Mesenchymal stem cell (in vitro differentiated cells and primary cell): ENCODE data around the gene GAB3.

Experiments
- DNase-seq: peaks from one replicate; pipeline ENCODE4 v3.0.0-alpha.2; 2013
- H2AFZ ChIP-seq: one replicate; pipeline ENCODE4 v1.6.1; 2013; ENCODE audit warnings: low read depth, mild to moderate bottlenecking, control low read depth, inconsistent platforms, low read length, moderate library complexity
- H2AK5ac ChIP-seq: 2 replicates; pipeline ENCODE4 v1.6.1; 2013; ENCODE audit warnings: low read length, moderate library complexity, mild to moderate bottlenecking, inconsistent platforms; ENCODE audit not compliant: severe bottlenecking
- H2BK120ac ChIP-seq: one replicate; pipeline ENCODE4 v1.6.1; 2013; ENCODE audit warnings: low read depth, mild to moderate bottlenecking, inconsistent platforms, low read length, moderate library complexity
- H2BK12ac ChIP-seq, 2 experiments: one replicate each; pipeline ENCODE4 v1.6.1; 2013; ENCODE audit warnings: inconsistent platforms in 2 of 2, low read length in 2 of 2, mild to moderate bottlenecking in 2 of 2, moderate library complexity in 2 of 2, control low read depth in 1 of 2
- H2BK15ac ChIP-seq: one replicate; pipeline ENCODE4 v1.6.1; 2013; ENCODE audit warnings: mild to moderate bottlenecking, low read depth, inconsistent platforms; ENCODE audit not compliant: poor library complexity, severe bottlenecking
- H2BK5ac ChIP-seq: 2 replicates; pipeline ENCODE4 v1.6.1; 2013; ENCODE audit warnings: low read depth, mild to moderate bottlenecking, low read length, control low read depth, inconsistent platforms; ENCODE audit not compliant: poor library complexity, severe bottlenecking
- H3K14ac ChIP-seq, 2 experiments: one replicate each; pipeline ENCODE4 v1.6.1; 2013; ENCODE audit warnings: inconsistent platforms in 2 of 2, low read length in 2 of 2, control low read depth in 1 of 2, mild to moderate bottlenecking in 1 of 2, moderate library complexity in 1 of 2
- H3K18ac ChIP-seq, 2 experiments: one replicate each; pipeline ENCODE4 v1.6.1; 2013; ENCODE audit warnings: inconsistent platforms in 2 of 2, low read length in 2 of 2, control low read depth in 1 of 2, low read depth in 1 of 2, mild to moderate bottlenecking in 1 of 2
- H3K23ac ChIP-seq, 2 experiments: one replicate each; pipeline ENCODE4 v1.6.1; 2013; ENCODE audit warnings: inconsistent platforms in 2 of 2, low read length in 2 of 2, mild to moderate bottlenecking in 2 of 2, moderate library complexity in 2 of 2, control low read depth in 1 of 2
- H3K27ac ChIP-seq: 2 replicates; pipeline ENCODE4 v1.5.1; 2013; ENCODE audit warnings: mild to moderate bottlenecking, moderate library complexity, low read length, control low read depth, inconsistent platforms; ENCODE audit not compliant: poor library complexity, severe bottlenecking
- H3K27me3 ChIP-seq, 2 experiments: 2 replicates each; pipeline versions ENCODE4 v1.6.1 to v1.7.0; 2013; ENCODE audit warnings: low read length in 2 of 2, mild to moderate bottlenecking in 2 of 2, moderate library complexity in 2 of 2, control low read depth in 1 of 2, inconsistent platforms in 1 of 2; ENCODE audit not compliant: control insufficient read depth in 1 of 2, insufficient read depth in 1 of 2
- H3K36me3 ChIP-seq, 2 experiments: 2 replicates each; pipeline versions ENCODE4 v1.6.1 to v1.7.0; 2013; ENCODE audit warnings: low read length in 2 of 2, control low read depth in 1 of 2, inconsistent platforms in 1 of 2, low read depth in 1 of 2, mild to moderate bottlenecking in 1 of 2; ENCODE audit not compliant: insufficient read depth in 2 of 2, control insufficient read depth in 1 of 2
- H3K4ac ChIP-seq, 2 experiments: one replicate each; pipeline ENCODE4 v1.6.1; 2013; ENCODE audit warnings: inconsistent platforms in 2 of 2, low read length in 2 of 2, mild to moderate bottlenecking in 2 of 2, moderate library complexity in 2 of 2, control low read depth in 1 of 2, low read depth in 1 of 2
- H3K4me1 ChIP-seq: 2 replicates; pipeline ENCODE4 v1.6.1; 2013; ENCODE audit warnings: low read depth, low read length, control low read depth; ENCODE audit not compliant: control insufficient read depth, insufficient read depth
- H3K4me2 ChIP-seq: 2 replicates; pipeline ENCODE4 v1.6.1; 2013; ENCODE audit warnings: low read length, mild to moderate bottlenecking, inconsistent platforms; ENCODE audit not compliant: poor library complexity, severe bottlenecking
- H3K4me3 ChIP-seq, 2 experiments: 2 replicates each; pipeline versions ENCODE4 v1.5.1 to v1.7.0; 2013; ENCODE audit warnings: low read length in 2 of 2, mild to moderate bottlenecking in 2 of 2, control low read depth in 1 of 2, low read depth in 1 of 2; ENCODE audit not compliant: insufficient read depth in 1 of 2
- H3K79me1 ChIP-seq: replicated peaks from 2 replicates; pipeline ENCODE4 v1.6.1; 2013; ENCODE audit warnings: mild to moderate bottlenecking, control low read depth, low read length, inconsistent platforms; ENCODE audit not compliant: poor library complexity, severe bottlenecking
- H3K9ac ChIP-seq: 2 replicates; pipeline ENCODE4 v1.7.0; 2013; ENCODE audit warnings: mild to moderate bottlenecking, low read length, moderate library complexity
- H3K9me3 ChIP-seq: 2 replicates; pipeline ENCODE4 v1.7.0; 2013; ENCODE audit warnings: mild to moderate bottlenecking, low read length; ENCODE audit not compliant: control insufficient read depth
- H4K8ac ChIP-seq: one replicate; pipeline ENCODE4 v1.6.1; 2013; ENCODE audit warnings: inconsistent platforms, mild to moderate bottlenecking, low read length, moderate library complexity
- H4K91ac ChIP-seq: one replicate; pipeline ENCODE4 v1.6.1; 2013; ENCODE audit warnings: mild to moderate bottlenecking, low read length, inconsistent platforms
- WGBS: methylation state at CpG from one replicate; pipeline ENCODE4 v1.1.7; 2013; ENCODE audit warnings: mixed read lengths; 5-methylcytosine and 5-hydroxymethylcytosine counted together

GAB3 gene

GRCh38 chrX:154727418-154727817, 23.5 kb downstream of the GAB3 start:
- peak; percentile 56 for DNase-seq
- peak overlapping the region; percentile 15 for H4K91ac ChIP-seq
- H3K4me3 ChIP-seq = no peak overlapping the region
- peak overlapping the region; percentile 57 for H3K9ac ChIP-seq
- no peaks in the 10 kb centered on the region for H3K9me3 ChIP-seq
- no peak overlapping the region for H2BK120ac ChIP-seq
- peaks cover 0 to 4% of the 10 kb centered on the region in 2 experiments for H3K27me3 ChIP-seq
- H3K4me2 ChIP-seq = no peak overlapping the region
- peak overlapping the region; percentile 2 for H2AK5ac ChIP-seq
- no CpG with 5 or more reads among the region's 1 CpG for WGBS
- no peak overlapping the region for H3K14ac ChIP-seq
- no peak overlapping the region for H2BK15ac ChIP-seq
- no peak overlapping the region for H3K4ac ChIP-seq
- no peak overlapping the region for H2BK5ac ChIP-seq
- peak overlapping the region; percentile 84 for H3K27ac ChIP-seq
- no peaks in the 10 kb centered on the region for H3K36me3 ChIP-seq
- H2BK12ac ChIP-seq = no peak overlapping the region
- H3K4me1 ChIP-seq = peaks cover 12% of the 10 kb centered on the region
- no peaks in the 10 kb centered on the region for H3K79me1 ChIP-seq
- H2AFZ ChIP-seq = no peak overlapping the region
- H4K8ac ChIP-seq = no peak overlapping the region
- peak overlapping the region in 1 of 2 experiments; percentile 66 for H3K18ac ChIP-seq
- no peak overlapping the region for H3K23ac ChIP-seq

DNA sequence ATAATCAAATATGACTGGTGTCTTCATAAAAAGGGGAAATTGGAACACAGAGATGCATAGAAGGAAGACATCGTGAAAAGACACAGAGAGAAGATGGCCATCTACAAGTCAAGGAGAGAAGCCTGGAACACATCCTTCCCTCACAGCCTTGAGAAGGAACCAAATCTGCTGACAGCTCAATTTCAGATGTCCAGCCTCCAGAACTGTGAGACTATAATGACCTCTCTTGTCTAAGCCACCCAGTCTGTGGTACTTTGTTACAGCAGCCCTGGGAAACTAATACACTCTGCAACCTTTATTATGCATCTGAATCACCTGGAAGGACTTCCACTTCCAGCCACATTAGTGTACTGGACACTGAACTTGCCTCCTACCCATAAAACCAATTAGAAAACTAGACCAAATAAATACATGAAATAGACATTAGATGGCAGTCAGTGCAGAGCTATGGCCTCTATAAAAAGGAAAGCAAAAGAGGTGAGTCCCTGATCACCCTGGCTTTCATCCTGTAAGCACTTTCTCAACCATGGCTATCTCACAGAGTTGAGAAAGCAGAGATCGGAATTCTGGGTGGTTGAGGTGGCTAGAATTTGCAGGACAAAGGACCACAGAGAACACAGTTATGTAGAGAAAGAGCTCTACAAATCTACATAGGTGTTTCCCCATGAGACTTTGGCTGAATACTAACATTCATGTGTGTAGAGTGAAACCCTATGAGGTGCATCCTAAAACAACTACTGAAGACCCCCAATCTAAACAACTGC, 25.7 kb downstream of the GAB3 start:
- H3K18ac ChIP-seq = peak overlapping the region; percentile 24 to 33
- no peak overlapping the region for H2BK5ac ChIP-seq
- H3K23ac ChIP-seq = no peak overlapping the region
- 100% methylated on average over 1 of the region's 2 CpGs for whole genome bisulfite sequencing
- H3K4me2 ChIP-seq = no peak overlapping the region
- no peak overlapping the region for H2AFZ ChIP-seq
- H3K27me3 ChIP-seq = peaks cover 0 to 4% of the 10 kb centered on the region in 2 experiments
- H3K4ac ChIP-seq = no peak overlapping the region
- peaks cover 8% of the 10 kb centered on the region for H3K4me1 ChIP-seq
- peak overlapping the region in 1 of 2 experiments; percentile 18 for H2BK12ac ChIP-seq
- no peak overlapping the region for H3K14ac ChIP-seq
- no peak overlapping the region for H3K9ac ChIP-seq
- H3K36me3 ChIP-seq = no peaks in the 10 kb centered on the region
- no peak overlapping the region for H2BK15ac ChIP-seq
- H3K27ac ChIP-seq = no peak overlapping the region
- H4K8ac ChIP-seq = no peak overlapping the region
- DNase-seq = no peak
- H3K4me3 ChIP-seq = no peak overlapping the region
- no peaks in the 10 kb centered on the region for H3K79me1 ChIP-seq
- no peak overlapping the region for H2AK5ac ChIP-seq
- no peak overlapping the region for H4K91ac ChIP-seq
- H2BK120ac ChIP-seq = no peak overlapping the region
- peaks cover 14% of the 10 kb centered on the region for H3K9me3 ChIP-seq

DNA sequence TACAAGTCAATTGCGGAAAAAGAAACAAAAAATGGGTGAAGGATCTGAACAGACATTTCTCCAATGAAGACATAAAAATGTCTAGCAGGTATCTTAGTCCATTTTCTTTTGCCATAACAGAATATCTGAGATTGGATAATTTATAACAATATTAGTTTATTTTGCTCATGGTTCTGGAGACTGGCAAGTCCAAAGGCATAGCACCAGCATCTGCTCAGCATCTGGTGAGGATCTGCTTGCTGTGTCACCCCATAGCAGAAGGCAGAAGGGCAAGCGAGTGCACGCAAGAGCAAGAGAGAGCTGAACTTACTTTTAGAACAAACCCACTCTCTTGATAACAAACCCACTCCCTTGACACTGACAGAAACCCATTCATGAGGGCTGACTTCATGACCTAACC, 29.7 kb downstream of the GAB3 start:
- no peak overlapping the region for H3K4me3 ChIP-seq
- no peak overlapping the region for H3K27ac ChIP-seq
- peak overlapping the region in 1 of 2 experiments; percentile 24 for H3K18ac ChIP-seq
- H3K14ac ChIP-seq = no peak overlapping the region
- no peaks in the 10 kb centered on the region for H3K4me1 ChIP-seq
- WGBS = 96% methylated on average over 2 of the region's 3 CpGs
- H3K9ac ChIP-seq = no peak overlapping the region
- no peak overlapping the region for H2BK12ac ChIP-seq
- no peak overlapping the region for H4K8ac ChIP-seq
- no peak overlapping the region for H3K4ac ChIP-seq
- no peak overlapping the region for H2BK120ac ChIP-seq
- no peak overlapping the region for H2AK5ac ChIP-seq
- DNase-seq = no peak
- no peak overlapping the region for H2BK15ac ChIP-seq
- no peak overlapping the region for H2AFZ ChIP-seq
- H3K4me2 ChIP-seq = no peak overlapping the region
- no peaks in the 10 kb centered on the region for H3K79me1 ChIP-seq
- no peak overlapping the region for H4K91ac ChIP-seq
- peaks cover 0 to 4% of the 10 kb centered on the region in 2 experiments for H3K27me3 ChIP-seq
- H3K36me3 ChIP-seq = no peaks in the 10 kb centered on the region
- peaks cover 14% of the 10 kb centered on the region for H3K9me3 ChIP-seq
- H2BK5ac ChIP-seq = no peak overlapping the region
- H3K23ac ChIP-seq = no peak overlapping the region

DNA sequence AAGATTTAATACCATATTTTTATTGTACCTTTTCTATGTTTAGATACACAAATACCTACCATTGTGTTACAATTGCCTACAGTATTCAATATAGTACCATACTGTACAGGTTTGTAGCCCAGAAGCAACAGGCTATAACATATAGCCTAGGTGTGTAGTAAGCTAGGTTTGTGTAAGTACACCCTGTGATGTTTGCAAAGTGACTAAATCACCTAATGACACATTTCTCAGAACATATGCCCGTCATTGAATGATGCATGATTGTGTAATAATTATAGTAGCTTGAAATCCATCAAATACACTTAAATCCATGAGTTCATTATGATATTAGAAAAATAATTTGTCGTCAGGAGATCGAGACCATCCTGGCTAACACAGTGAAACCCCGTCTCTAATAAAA, 30.8 kb downstream of the GAB3 start:
- H2BK5ac ChIP-seq = no peak overlapping the region
- H3K36me3 ChIP-seq = no peaks in the 10 kb centered on the region
- no peak overlapping the region for H4K8ac ChIP-seq
- H3K4me3 ChIP-seq = no peak overlapping the region
- H4K91ac ChIP-seq = no peak overlapping the region
- H2AK5ac ChIP-seq = no peak overlapping the region
- H3K27ac ChIP-seq = no peak overlapping the region
- no peaks in the 10 kb centered on the region for H3K4me1 ChIP-seq
- H3K4ac ChIP-seq = no peak overlapping the region
- H3K9me3 ChIP-seq = peaks cover 14% of the 10 kb centered on the region
- H3K4me2 ChIP-seq = no peak overlapping the region
- no peak overlapping the region for H2BK120ac ChIP-seq
- no peak overlapping the region for H2BK12ac ChIP-seq
- H3K18ac ChIP-seq = no peak overlapping the region
- no peak overlapping the region for H3K23ac ChIP-seq
- H3K14ac ChIP-seq = no peak overlapping the region
- peaks cover 0 to 8% of the 10 kb centered on the region in 2 experiments for H3K27me3 ChIP-seq
- H3K79me1 ChIP-seq = no peaks in the 10 kb centered on the region
- no CpG with 5 or more reads among the region's 4 CpGs for WGBS
- no peak overlapping the region for H3K9ac ChIP-seq
- H2BK15ac ChIP-seq = no peak overlapping the region
- no peak for DNase-seq
- no peak overlapping the region for H2AFZ ChIP-seq
